DMS53 treated with DMSO at 0.1 percent for 48 hours (cell line): Measurements from ENCODE around the gene FN3KRP.
"Not testable (repeated sequence)": the region's sequence is repeated elsewhere in the genome, so short reads cannot be mapped to it uniquely, and the experiment has no call there.

ENCODE experiments used
- DNase-seq: peaks from one replicate; lab custom pipeline; 2025; ENCODE audit not compliant: unreplicated experiment; lab: John Stamatoyannopoulos, UW

FN3KRP gene

DNA sequence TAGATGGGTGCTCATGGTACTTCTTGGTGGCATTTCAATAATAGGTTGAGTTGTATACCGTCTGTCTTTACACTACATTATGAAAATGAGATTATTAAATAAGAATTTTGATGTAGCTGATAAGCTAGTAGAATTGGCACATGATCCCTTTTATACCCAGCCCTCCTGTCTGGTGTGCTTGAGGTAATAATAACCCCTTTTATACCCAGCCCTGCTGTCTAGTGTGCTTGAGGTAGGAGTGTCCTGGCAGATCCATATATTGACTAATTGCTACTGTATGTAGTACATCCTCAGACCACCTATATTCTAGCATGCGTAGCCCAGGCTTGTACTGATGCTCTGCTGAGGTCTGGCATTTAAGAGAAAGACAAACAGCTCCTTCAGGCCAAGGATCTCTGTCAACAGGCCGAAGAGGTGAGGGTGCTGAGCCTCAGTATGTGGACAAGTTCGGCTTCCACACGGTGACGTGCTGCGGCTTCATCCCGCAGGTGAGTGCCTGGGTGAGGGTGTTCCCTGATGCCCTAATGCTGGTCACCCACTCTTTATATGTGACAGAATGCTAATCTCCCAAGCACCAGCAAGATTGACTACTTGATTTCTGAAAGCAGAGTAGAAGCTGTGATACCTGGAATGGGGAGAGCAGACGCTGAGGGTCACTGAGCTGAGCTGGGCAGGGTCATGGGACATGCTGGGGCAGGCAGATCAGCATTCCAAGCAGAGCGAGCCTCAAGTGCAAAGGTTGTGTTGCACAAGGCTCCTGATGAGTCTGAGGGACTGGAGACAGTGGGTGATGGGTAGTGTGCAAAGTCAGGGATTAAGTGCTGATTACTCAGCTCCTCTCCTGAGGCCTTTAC, 24.6 kb downstream of the FN3KRP start:
- no peak for DNase-seq

DNA sequence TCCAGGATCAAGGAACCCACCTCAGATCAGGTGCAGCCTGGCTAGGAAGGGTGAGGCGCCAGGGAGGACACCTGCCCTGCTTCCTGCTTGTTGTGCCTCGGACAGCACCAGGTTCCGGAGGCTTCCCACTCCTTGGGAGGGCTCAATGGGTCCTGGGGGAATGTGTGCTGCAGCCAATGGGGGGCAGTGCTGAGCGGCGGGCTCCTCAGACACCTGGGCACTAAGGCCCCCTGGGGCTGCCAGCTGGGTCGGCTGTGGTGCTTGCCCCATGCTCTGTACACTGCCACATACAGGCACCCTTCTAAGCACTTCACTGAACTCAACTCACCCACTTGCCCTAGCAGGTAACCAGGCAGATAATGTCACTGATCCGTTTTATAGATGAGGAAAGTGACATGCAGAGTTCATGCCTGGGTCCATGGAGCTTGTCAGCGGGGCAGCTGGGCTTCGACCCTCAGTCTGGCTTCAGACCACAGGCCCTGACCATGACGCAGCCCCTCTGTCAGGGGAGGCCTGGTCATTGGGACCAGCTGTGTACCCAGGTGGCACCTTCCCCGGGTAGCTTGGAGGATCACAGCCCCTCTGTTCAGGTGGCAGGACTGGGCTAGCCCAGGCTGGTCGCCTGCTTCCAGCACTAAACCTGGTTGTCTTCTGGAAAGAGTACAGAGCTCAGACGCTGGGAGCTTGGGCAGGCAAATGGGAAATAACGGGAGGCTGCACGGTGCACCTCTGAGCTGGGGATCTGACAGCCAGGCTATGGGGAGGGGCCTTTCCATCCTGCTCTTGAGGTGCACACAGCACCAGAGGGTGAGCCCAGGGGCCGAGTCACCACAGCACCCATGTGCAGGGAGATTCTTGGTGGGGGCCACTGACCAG, 27.1 kb downstream of the FN3KRP start:
- DNase-seq = no peak

GRCh38 chr17:82744736-82745135, 28.2 kb downstream of the FN3KRP start:
- not testable (repeated sequence) for DNase-seq

DNA sequence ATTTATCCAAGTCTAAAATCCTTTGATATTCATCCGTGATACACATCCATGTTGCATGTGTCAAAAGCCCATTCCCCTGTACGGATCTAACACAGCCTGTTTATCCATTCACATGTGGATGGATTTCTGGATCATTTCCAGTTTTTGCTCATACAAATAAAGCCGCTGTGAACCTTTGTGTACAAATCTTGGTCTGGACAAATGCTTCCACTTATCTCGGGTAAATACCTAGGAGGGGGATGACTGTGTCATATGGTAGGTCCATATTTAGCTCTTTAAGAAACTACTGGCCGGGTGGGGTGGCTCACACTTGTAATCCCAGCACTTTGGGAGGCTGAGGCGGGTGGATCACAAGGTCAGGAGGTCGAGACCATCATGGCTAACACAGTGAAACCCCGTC, 29.0 kb downstream of the FN3KRP start:
- DNase-seq = peak; percentile 29

DNA sequence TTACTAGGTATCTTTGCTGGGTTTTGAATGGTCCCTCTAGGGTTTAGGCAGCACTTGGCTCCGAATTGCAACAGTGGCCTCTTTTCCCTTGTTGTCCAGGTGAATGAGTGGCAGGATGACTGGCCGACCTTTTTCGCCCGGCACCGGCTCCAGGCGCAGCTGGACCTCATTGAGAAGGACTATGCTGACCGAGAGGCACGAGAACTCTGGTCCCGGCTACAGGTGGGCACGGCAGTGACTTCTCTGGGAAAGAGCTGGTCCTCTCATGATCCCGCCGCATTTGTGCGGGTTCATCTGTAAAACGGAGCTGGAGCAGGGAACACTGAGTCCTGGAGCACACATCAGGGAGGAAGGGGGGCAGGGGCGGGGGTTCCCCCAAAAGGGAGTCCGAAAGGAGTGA, 32.2 kb downstream of the FN3KRP start:
- no peak for DNase-seq

GRCh38 chr17:82750241-82750908, 33.9 kb downstream of the FN3KRP start:
- DNase-seq = no peak

DNA sequence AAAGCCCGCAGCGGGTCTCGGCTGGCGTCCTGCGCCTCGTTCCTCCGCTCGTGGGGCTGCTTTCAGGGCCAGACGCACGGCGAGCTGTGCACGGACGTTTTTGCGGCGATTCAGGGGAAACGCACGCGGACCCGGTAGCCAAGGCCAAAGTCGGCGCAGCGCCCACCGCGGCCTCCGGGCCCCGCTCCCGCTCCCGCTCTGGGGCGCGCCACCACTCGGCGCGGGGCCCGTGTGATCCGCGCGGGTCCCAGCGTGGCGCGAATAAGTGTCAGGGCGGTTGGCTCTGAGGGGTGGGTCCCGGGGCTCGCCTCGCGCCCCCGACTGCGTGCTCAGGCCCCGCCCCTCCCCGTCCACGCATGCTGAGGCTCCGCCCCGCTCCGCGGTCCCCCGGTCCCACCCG, 34.7 kb downstream of the FN3KRP start:
- DNase-seq = peak; percentile 26

- peak; percentile 82 for DNase-seq
Observed at GRCh38 chr17:82751571-82752370, 35.3 kb downstream of the FN3KRP start, which contains the start of gene TBCD. Gene TBCD (plus strand): TSS chr17:82752065. CDS start chr17:82752194, 129 bp downstream.

DNA sequence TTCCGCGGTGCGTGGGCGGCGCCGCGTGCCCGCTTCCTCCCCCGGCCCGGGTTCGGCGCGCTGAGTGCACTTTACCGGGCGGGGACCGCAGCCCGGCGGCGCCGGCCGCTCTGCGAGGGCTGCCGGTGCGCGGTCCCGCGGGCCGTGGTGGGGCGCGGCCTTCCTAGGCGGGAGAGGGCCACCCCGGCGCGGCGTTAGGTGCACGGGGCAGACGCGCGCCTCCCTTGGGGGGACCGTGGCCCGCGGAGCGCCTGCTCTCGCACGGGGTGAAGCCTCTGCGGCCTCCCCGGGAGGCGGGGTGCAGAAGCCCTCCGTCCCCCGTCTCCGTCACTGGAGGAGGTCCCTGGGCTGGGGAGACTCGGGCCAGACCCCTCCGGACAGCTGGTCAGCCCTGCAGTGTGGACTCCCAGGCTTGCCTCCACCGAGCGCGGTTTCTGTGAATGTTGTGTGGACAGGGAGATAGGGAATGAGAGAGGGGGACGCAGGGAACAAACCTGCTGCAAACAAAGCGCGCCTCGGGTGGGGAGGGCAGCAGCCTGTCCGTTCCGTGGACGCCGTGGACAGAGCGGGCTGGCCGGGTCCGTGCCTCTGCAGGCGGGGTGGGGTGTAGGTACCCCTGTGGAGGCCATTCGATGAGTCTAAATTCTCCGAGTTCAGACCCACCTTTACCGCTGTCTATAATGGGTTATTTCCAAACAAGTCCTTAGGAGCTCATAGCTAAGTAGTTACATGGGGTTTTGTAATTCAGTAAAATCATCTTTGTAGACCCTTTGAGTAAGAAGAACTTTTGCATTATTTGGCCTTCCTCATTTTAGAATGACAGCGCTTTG, 36.1 kb downstream of the FN3KRP start:
- no peak for DNase-seq

GRCh38 chr17:82753201-82753464, 36.6 kb downstream of the FN3KRP start:
- no peak for DNase-seq

DNA sequence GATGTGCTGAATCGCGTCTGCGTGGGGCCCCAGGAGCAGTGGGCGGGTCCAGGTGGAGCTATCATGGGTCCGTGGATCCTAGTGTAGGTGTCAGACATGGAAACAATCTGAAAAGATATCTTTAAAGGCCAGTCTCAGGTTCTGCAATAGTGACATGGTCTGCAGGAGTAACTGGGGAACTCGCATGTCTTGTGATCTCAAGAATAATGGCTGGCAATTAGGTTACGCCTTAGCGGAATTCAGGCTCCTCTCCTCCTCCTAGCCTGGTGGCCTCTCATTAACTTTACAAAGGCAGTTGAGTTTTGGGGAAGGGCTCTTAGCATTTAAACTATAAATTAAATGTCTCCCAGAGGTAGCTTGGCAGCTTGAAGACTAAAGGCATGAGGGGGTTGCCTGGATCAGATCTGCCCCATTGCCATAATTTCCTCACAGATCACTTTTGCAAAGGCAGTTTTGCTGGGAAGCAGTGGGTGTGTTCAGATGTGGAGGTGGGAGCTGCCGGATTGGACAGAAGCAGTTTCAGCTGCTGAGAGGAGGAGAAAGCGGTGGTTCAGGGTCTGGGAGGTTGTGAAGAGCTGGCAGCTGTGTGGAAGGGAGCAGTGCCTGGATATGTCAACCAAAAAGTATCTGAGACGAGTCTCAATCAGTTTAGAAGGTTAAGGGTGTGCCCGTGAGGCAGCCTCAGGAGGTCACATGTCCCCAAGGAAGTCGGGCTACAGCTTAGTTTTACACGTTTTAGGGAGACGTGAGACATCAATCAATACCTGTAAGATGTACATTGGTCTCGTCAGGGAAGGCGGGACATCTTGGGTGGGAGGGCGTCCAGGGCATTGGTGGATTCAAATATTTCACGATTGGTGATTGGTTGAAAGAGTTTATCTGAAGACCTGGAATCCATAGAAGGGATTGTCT, 38.0 kb downstream of the FN3KRP start:
- DNase-seq = no peak

DNA sequence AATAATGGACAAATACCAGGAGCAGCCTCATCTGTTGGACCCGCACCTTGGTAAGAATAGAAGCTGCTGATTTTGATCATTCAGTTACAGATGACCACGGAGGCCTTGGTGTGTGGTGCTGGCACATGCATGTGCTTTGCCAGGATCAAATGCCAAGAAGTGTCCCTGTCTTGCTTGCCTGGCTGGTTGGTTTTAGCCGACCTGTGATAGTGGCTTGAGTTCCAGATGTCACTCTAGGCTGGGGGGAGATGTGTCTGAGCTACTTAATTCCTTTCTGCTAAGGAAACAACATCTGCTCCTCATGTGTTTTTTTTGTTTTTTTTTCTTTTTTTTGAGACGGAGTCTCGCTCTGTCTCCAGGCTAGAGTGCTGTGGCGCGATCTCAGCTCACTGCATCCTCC, 39.7 kb downstream of the FN3KRP start:
- no peak for DNase-seq

GRCh38 chr17:82765371-82765770, 48.9 kb downstream of the FN3KRP start:
- DNase-seq = no peak

DNA sequence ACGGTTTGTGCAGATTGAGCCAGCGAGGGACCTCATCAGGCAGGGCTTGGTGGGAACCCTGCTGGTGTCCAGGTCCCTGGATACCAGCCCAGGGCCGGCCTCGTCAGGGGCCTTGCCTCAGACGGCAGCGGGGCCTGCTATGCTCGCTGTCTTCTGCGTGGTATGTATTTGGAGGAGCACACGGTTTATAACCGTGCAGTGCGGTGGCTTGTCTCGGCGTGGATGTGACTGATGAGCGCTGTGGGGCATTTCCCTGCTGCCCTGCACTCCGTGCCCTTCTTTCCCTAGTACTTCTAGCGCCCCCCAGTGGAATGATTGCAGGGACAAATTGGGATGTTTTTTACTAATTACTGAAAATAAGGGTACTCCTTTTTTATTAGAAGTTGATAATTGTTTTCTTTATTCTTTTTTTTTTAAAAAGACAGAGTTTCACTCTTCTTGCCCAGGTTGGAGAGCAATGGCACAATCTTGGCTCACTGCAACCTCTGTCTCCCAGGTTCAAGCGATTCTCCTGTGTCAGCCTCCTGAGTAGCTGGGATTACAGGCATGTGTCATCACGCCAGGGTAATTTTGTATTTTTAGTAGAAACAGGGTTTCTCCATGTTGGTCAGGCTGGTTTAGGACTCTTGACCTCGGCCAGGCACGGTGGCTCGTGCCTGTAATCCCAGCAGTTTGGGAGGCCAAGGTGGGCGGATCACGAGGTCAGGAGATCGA, 50.7 kb downstream of the FN3KRP start:
- peak; percentile 44 for DNase-seq

- no peak for DNase-seq
Observed at GRCh38 chr17:82769041-82769440, 52.5 kb downstream of the FN3KRP start.

DNA sequence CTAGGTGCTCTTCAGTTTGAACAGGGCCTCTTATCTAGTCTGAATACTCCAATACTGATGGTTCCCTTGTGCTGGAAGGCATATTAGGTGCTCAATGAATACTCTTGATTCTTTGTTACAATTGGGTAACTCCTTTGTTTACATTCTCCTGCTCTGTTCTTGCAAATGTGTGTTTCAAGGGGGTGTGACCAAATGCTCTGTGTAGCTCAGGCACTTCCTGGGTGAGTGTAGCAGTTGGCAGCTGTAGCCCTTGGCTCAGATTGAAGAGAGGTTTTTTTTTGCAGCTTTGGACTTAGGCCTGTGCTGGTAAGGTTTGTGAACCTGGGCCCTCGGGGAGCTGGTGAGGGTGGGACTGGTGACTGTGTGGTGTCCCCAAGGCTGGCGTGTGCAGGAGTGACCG, 55.5 kb downstream of the FN3KRP start:
- peak; percentile 11 for DNase-seq

- not testable (repeated sequence) for DNase-seq
Observed at GRCh38 chr17:82774456-82774855, 58.0 kb downstream of the FN3KRP start.
